Astrocyte (in vitro differentiated cells and primary cell): ENCODE data around the gene RAD51B.

Source experiments
- CTCF ChIP-seq: IDR thresholded peaks from 2 replicates; pipeline ENCODE4 v1.5.1; 2011; ENCODE audit warnings: low read depth, mild to moderate bottlenecking, inconsistent platforms, low read length, moderate library complexity; ENCODE audit not compliant: insufficient read depth
- EZH2 ChIP-seq: IDR thresholded peaks from 2 replicates; pipeline ENCODE4 v1.6.1; 2012; ENCODE audit warnings: mild to moderate bottlenecking, low read length, inconsistent platforms; ENCODE audit not compliant: insufficient read depth

DNA sequence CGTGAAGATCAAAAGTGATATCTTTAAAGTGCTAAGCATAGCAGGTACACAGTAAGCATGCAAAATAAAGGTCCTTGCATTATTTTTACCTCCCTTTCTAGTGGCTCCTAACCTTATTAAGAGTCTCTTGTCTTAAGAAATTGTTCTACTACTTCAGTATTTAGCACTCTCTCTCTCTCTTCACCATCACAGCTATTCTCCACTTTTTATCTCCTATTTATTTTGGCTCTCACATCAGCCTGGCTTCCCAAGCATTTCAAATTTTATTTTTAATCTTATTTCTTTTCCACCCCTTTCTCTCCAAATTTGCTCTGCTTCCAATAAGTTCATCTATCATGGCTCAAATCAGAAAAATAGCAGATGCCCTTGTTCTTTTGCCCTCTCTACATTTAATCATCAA is 212.6 kb downstream of the RAD51B start:
- no peak for TF ChIP-seq CTCF
- TF ChIP-seq EZH2 = no peak
